ENCODE measurements around the gene AGRN. TPM values are rescaled to one million over a fixed set of nuclear protein-coding genes. Genes with fewer than 3 reads are reported as not detected.

The AGRN gene
- total and polyA plus RNA-seq, 2 of the 4 experiments (the other 2 are of a cell fraction): 8.1 to 115 TPM

DNA sequence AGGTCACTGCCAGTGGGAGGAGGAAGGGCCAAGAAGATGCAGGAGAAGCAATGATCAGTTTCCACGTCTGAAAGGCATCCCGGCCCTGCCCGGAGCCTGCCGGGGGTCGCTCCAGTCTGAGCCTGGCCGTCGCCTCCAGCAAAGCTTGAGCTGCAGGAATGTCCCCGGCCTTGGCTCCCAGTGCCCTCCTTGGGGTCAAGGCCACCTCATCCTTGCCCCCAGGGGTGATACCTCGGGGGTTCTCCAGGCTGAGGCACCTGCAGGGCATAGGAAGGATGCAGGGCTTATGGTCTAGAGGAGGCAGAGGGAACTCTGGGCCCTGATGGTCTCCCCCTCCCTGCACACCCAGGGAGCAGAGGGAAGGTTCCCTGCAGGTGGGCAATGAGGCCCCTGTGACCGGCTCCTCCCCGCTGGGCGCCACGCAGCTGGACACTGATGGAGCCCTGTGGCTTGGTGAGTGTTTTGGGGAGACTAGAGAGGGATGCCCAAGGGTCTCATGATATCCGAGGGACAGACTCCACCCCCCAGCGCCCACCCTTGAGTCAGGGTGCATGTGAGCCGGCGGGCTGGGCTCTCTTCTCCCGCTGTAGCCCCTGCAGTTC is 34.3 kb downstream of the AGRN start:
- ChIA-PET CTCF (no interaction called here), POLR2A (ENCODE audit: unreplicated experiment) (no interaction called here)
- Histone ChIP-seq H2AK9ac (replicated peaks; ENCODE audit: low read depth, low read length, poor library complexity) (no peak overlapping the region), H3K4ac (ENCODE audit: low read depth, low read length) (no peak overlapping the region), H3K27me3 (ENCODE audit: control insufficient read depth, insufficient read depth, low read length) (no peaks in the 10 kb centered on the region), H2BK5ac (ENCODE audit: low read depth, low read length, poor library complexity, severe bottlenecking) (no peak overlapping the region), H3K23ac (ENCODE audit: low read depth, low read length) (no peak overlapping the region), H3K4me1 (ENCODE audit: control insufficient read depth, insufficient read depth, low read length) (no peaks in the 10 kb centered on the region), H3K9ac (ENCODE audit: low read depth, low read length) (no peak overlapping the region), H3K9me1 (ENCODE audit: insufficient read depth, low read length) (no peaks in the 10 kb centered on the region), H3K27ac (ENCODE audit: insufficient read depth, low read length) (no peak overlapping the region), H2BK20ac (ENCODE audit: low read depth, low read length) (no peak overlapping the region), H4K5ac (ENCODE audit: low read depth, low read length) (no peak overlapping the region), H3K14ac (replicated peaks; ENCODE audit: low read depth, low read length) (no peak overlapping the region), H2BK120ac (ENCODE audit: low read depth, low read length) (no peak overlapping the region), H2BK15ac (ENCODE audit: low read depth, low read length) (no peak overlapping the region), H3K56ac (ENCODE audit: extremely low read depth, insufficient read depth, low read length) (no peak overlapping the region), H3K4me2 (ENCODE audit: low read depth, low read length) (no peak overlapping the region), H2AFZ (replicated peaks; ENCODE audit: low read length, poor library complexity) (no peak overlapping the region), H4K20me1 (ENCODE audit: insufficient read depth, low read length) (peaks cover 6% of the 10 kb centered on the region), H4K91ac (ENCODE audit: insufficient read depth, low read depth, low read length) (no peak overlapping the region), H2AK5ac (ENCODE audit: low read depth, low read length) (no peak overlapping the region), H4K8ac (ENCODE audit: low read depth in 2 of 2, low read length in 2 of 2) (no peak overlapping the region), H3K4me3 (ENCODE audit: insufficient read depth, low read depth, low read length) (no peak overlapping the region), H3K9me3 (ENCODE audit: control insufficient read depth, insufficient read depth, low read length) (no peaks in the 10 kb centered on the region), H3K79me1 (ENCODE audit: low read depth in 1 of 2, low read length in 2 of 2) (peaks cover 5 to 9% of the 10 kb centered on the region in 2 experiments; a peak in 2 of 4 replicates), H3K18ac (ENCODE audit: low read depth, low read length) (no peak overlapping the region), H3K36me3 (ENCODE audit: control insufficient read depth, insufficient read depth, low read length) (peaks cover 54% of the 10 kb centered on the region)
- WGBS, 2 experiments (ENCODE audit: extremely low coverage in 2 of 2, insufficient read length in 1 of 2): 95% methylated on average over 8 of the region's 18 CpGs; no CpG with 5 or more reads in 1 of the 2 experiments
- TF ChIP-seq RCOR1 (IDR thresholded peaks at IDR 0.05; ENCODE audit: insufficient replicate concordance, low read length) (no peak), MAZ (IDR thresholded peaks at IDR 0.05; ENCODE audit: borderline replicate concordance, low read depth, low read length) (no peak), FOS (IDR thresholded peaks at IDR 0.05; ENCODE audit: low read depth, low read length) (no peak), MAFK (IDR thresholded peaks at IDR 0.05; ENCODE audit: low read depth, low read length) (no peak), CTCF (conservative IDR thresholded peaks at IDR 0.05; ENCODE audit: low read depth, low read length) (no peak), RAD21 (IDR thresholded peaks at IDR 0.05; ENCODE audit: low read length) (no peak), SMC3 (IDR thresholded peaks at IDR 0.05; ENCODE audit: low read depth, low read length) (no peak), CEBPB (IDR thresholded peaks at IDR 0.05; ENCODE audit: low read depth, low read length) (no peak), USF2 (IDR thresholded peaks at IDR 0.05; ENCODE audit: low read depth, low read length) (no peak), MXI1 (IDR thresholded peaks at IDR 0.05; ENCODE audit: borderline replicate concordance, low read depth, low read length) (no peak), CHD1 (IDR thresholded peaks at IDR 0.05; ENCODE audit: low read depth, low read length) (no peak), POLR2A (IDR thresholded peaks at IDR 0.05; ENCODE audit: low read depth, low read length) (no peak), RFX5 (IDR thresholded peaks at IDR 0.05; ENCODE audit: low read depth, low read length) (no peak), NFE2L2 (IDR thresholded peaks at IDR 0.05; ENCODE audit: low read depth, low read length) (no peak), BHLHE40 (IDR thresholded peaks at IDR 0.05; ENCODE audit: low read depth, low read length) (no peak)
- TF ChIP-seq, protein P1, sequence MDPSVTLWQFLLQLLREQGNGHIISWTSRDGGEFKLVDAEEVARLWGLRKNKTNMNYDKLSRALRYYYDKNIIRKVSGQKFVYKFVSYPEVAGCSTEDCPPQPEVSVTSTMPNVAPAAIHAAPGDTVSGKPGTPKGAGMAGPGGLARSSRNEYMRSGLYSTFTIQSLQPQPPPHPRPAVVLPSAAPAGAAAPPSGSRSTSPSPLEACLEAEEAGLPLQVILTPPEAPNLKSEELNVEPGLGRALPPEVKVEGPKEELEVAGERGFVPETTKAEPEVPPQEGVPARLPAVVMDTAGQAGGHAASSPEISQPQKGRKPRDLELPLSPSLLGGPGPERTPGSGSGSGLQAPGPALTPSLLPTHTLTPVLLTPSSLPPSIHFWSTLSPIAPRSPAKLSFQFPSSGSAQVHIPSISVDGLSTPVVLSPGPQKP (IDR thresholded peaks at IDR 0.05; ENCODE audit: borderline replicate concordance, low read depth, low read length): no peak
- dilution Hi-C loops (cut with HindIII; ENCODE audit: low sequenced_read_pairs, unreplicated experiment): no loop called here
- intact Hi-C loops (cut with micrococcal nuclease): no loop called here
- DNase-seq (no peak), ATAC-seq (ENCODE audit: low read depth) (no peak)
- BruUV-seq (replicated peaks): no TSS peak
- in situ Hi-C loops (cut with MboI; ENCODE audit: low sequenced_read_pairs): no loop called here

Data from IMR-90 (cell line).